Testis (tissue), 2 donors: ENCODE measurements around the gene RNF152.

Experiments
- CTCF ChIP-seq, 3 experiments: fragments of 450-650 bp in 2 of 3; fragments of 200-600 bp in 1 of 3; sonication (generic) in 1 of 3; IDR thresholded peaks; one replicate each; pipeline ENCODE4 v1.5.1; 2016 to 2019; ENCODE audit warnings: antibody characterized with exemption in 3 of 3, mild to moderate bottlenecking in 2 of 3, moderate library complexity in 1 of 3
- POLR2A ChIP-seq: fragments of 450-650 bp; IDR thresholded peaks from one replicate; pipeline ENCODE4 v1.6.1; 2017; ENCODE audit warnings: antibody characterized with exemption, mild to moderate bottlenecking, moderate library complexity

GRCh38 chr18:61855449-61856378 is 37.1 kb downstream of the RNF152 start:
- no peak for TF ChIP-seq CTCF (IDR thresholded peaks at IDR 0.05)
- no peak for TF ChIP-seq POLR2A
